Measurements from ENCODE around the gene ARHGAP19. TPM values are rescaled to one million over a fixed set of nuclear protein-coding genes. Genes with fewer than 3 reads are reported as not detected.

Gene ARHGAP19
- total RNA-seq, 1 experiment from 2014 or later, result 33.2 TPM

DNA sequence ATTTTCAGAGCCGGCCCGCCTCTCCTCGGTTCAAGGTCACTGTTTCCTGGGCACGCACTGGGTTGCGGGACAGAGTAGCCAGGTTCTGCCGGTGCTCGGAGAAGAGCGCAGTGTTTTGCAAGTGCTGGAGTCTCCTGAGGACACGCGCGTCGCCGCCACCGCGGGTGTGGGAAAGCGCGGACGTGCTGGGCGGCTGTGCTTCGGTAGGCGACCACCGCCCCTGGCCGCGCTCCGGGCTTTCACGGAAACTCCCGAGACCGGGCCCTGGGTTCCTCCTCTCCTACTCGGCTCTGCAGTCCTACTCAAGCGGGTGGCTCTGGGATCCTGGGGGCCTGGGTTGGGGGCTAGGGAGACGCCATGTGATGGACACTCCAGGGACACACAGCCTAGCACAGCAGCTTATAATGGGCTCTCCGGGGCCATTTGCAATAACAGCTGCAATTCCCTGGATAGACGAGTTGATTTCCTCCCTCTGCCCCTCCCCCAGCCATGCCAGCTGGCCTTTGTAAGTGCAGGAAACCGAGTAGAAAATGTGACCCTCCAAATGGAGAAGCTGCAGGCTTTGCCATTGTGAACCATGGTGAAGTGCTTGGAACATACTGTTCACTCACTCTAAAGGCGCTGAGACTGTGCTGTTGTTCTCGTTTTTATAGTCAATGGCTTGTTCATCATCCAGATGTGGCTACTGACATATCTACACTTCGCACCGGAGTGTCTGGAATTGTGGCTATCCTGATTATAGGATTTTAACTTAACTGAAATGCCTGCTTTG, 28.8 kb upstream of the ARHGAP19 start:
- Histone ChIP-seq H3K27ac (ENCODE audit: insufficient read length, low read depth, low read length) (no peak overlapping the region), H4K5ac (ENCODE audit: insufficient read length, low read depth, low read length) (no peak overlapping the region), H2BK120ac (ENCODE audit: low read depth, low read length, poor library complexity, severe bottlenecking) (no peak overlapping the region), H3K79me1 (ENCODE audit: insufficient read depth, low read depth, low read length, poor library complexity, severe bottlenecking) (no peaks in the 10 kb centered on the region), H2AFZ (ENCODE audit: low read length) (no peak overlapping the region), H3K4me2 (ENCODE audit: insufficient read depth, insufficient read length, low read length) (peak overlapping the region; percentile 72), H3K23ac (ENCODE audit: insufficient read length, low read depth, low read length) (no peak overlapping the region), H3T11ph (ENCODE audit: low read length) (no peak overlapping the region), H3K14ac (ENCODE audit: insufficient read depth, low read length) (no peak overlapping the region), H2AK5ac (ENCODE audit: insufficient read length, low read length) (no peak overlapping the region), H2BK15ac (ENCODE audit: low read depth, low read length) (no peak overlapping the region), H3K18ac (ENCODE audit: insufficient read length, low read depth, low read length) (peak overlapping the region; percentile 35), H2BK5ac (ENCODE audit: insufficient read length, low read length) (no peak overlapping the region), H3K4me1 (ENCODE audit: insufficient read depth, low read length) (peaks cover 3% of the 10 kb centered on the region; the same call in 1 of the 2 replicates), H3K4ac (ENCODE audit: low read depth, low read length) (no peak overlapping the region), H2BK20ac (ENCODE audit: low read depth, low read length, poor library complexity, severe bottlenecking) (no peak overlapping the region), H3K79me2 (ENCODE audit: insufficient read depth, low read length) (no peaks in the 10 kb centered on the region), H2BK12ac (ENCODE audit: insufficient read length, low read depth, low read length) (no peak overlapping the region), H4K20me1 (ENCODE audit: control insufficient read depth, insufficient read depth, insufficient read length) (no peaks in the 10 kb centered on the region), H3K23me2 (ENCODE audit: insufficient read length, low read depth, low read length, poor library complexity, severe bottlenecking) (peaks cover 23% of the 10 kb centered on the region), H4K91ac (ENCODE audit: insufficient read length, low read depth, low read length) (no peak overlapping the region), H4K8ac (replicated peaks; ENCODE audit: insufficient read length, low read depth, low read length) (no peak overlapping the region), H3K9ac (ENCODE audit: extremely low read depth, insufficient read length, low read length) (no peak overlapping the region), H3K27me3 (ENCODE audit: insufficient read depth, low read length) (peaks cover 9% of the 10 kb centered on the region; the same call in 1 of the 2 replicates), H3K9me3 (ENCODE audit: control insufficient read depth, low read depth, low read length) (no peaks in the 10 kb centered on the region), H3K56ac (ENCODE audit: insufficient read length, low read depth, low read length) (no peak overlapping the region)
- H3K36me3 Mint-ChIP-seq (ENCODE audit: insufficient read depth in 1 of 3, low read depth in 3 of 3), result 0 out of 7 replicates have a peak, but pooled peaks cover 0 to 3% (median 0%) of the 10 kb centered on the region in 3 experiments
- peaks cover 33% of the 10 kb centered on the region for H3K27me3 Mint-ChIP-seq (ENCODE audit: low read depth)
- TF ChIP-seq, protein P1, sequence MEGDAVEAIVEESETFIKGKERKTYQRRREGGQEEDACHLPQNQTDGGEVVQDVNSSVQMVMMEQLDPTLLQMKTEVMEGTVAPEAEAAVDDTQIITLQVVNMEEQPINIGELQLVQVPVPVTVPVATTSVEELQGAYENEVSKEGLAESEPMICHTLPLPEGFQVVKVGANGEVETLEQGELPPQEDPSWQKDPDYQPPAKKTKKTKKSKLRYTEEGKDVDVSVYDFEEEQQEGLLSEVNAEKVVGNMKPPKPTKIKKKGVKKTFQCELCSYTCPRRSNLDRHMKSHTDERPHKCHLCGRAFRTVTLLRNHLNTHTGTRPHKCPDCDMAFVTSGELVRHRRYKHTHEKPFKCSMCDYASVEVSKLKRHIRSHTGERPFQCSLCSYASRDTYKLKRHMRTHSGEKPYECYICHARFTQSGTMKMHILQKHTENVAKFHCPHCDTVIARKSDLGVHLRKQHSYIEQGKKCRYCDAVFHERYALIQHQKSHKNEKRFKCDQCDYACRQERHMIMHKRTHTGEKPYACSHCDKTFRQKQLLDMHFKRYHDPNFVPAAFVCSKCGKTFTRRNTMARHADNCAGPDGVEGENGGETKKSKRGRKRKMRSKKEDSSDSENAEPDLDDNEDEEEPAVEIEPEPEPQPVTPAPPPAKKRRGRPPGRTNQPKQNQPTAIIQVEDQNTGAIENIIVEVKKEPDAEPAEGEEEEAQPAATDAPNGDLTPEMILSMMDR (conservative IDR thresholded peaks at IDR 0.05), result no peak
- DNase-seq, result peak; percentile 64
- WGBS (ENCODE audit: extremely low coverage, insufficient read length, low lambda C conversion rate), result no CpG with 5 or more reads among the region's 38 CpGs
- peaks cover 39 to 40% of the 10 kb centered on the region in 2 experiments for H3K4me1 Mint-ChIP-seq
- peak overlapping the region; percentile 72 to 85 for H3K4me3 Mint-ChIP-seq
- H3K9me3 Mint-ChIP-seq, result no peaks in the 10 kb centered on the region; a peak in 1 of 5 replicates
- H3K27ac Mint-ChIP-seq, result peak overlapping the region in 2 of 3 experiments; percentile 35 to 72; a peak in 2 of 7 replicates
